SU-DHL-6 (cell line): Measurements from ENCODE around the gene ZNF85.
"Not testable (repeated sequence)": the region's sequence is repeated elsewhere in the genome, so short reads cannot be mapped to it uniquely, and the experiment has no call there.

Source experiments
- H2AFZ ChIP-seq: fragments of 200-600 bp; sonication (generic); 2 replicates; pipeline ENCODE4 v1.6.1; 2014; ENCODE audit warnings: low read depth, mild to moderate bottlenecking, moderate library complexity, mixed read lengths, antibody characterized with exemption, low read length; ENCODE audit not compliant: severe bottlenecking
- H3F3A ChIP-seq: fragments of 200-600 bp; shearing (Covaris generic); 2 replicates; pipeline ENCODE4 v1.6.0; 2016; ENCODE audit warnings: antibody characterized with exemption, mild to moderate bottlenecking; ENCODE audit not compliant: insufficient read depth
- H3K27ac ChIP-seq: fragments of 200-600 bp; sonication (generic); 2 replicates; pipeline ENCODE4 v1.5.1; 2016; ENCODE audit warnings: low read depth, mild to moderate bottlenecking, low read length, moderate library complexity, mixed read lengths
- H3K27me3 ChIP-seq: fragments of 200-600 bp; sonication (generic), shearing (Covaris generic); 2 replicates; pipeline ENCODE4 v1.6.0; 2014; ENCODE audit warnings: mild to moderate bottlenecking, low read length
- H3K36me3 ChIP-seq: fragments of 200-600 bp; sonication (generic); 2 replicates; pipeline ENCODE4 v1.6.1; 2014; ENCODE audit warnings: mild to moderate bottlenecking, low read length, mixed read lengths
- H3K4me2 ChIP-seq: fragments of 300-600, 200-600 bp; shearing (Covaris generic), sonication (generic); 2 replicates; pipeline ENCODE4 v1.6.0; 2014; ENCODE audit warnings: low read length, low read depth, mild to moderate bottlenecking; ENCODE audit not compliant: poor library complexity, severe bottlenecking
- H3K4me3 ChIP-seq: fragments of 200-600 bp; sonication (generic); 2 replicates; pipeline ENCODE4 v1.5.1; 2014; ENCODE audit warnings: antibody characterized with exemption, low read length, mild to moderate bottlenecking, mixed read lengths; ENCODE audit not compliant: insufficient read depth, poor library complexity, severe bottlenecking
- H3K79me2 ChIP-seq: fragments of 200-600 bp; sonication (generic); 2 replicates; pipeline ENCODE4 v1.6.1; 2014; ENCODE audit warnings: mild to moderate bottlenecking, low read length, moderate library complexity; ENCODE audit not compliant: insufficient read depth
- H3K9ac ChIP-seq: fragments of 200-600 bp; sonication (generic); 2 replicates; pipeline ENCODE4 v1.7.0; 2014; ENCODE audit warnings: mild to moderate bottlenecking, low read length
- H3K9me2 ChIP-seq: fragments of 200-600 bp; sonication (generic); replicated peaks from 2 replicates; pipeline ENCODE4 v1.6.1; 2014; ENCODE audit warnings: low read length; ENCODE audit not compliant: insufficient read depth
- H3K9me3 ChIP-seq: fragments of 200-600 bp; sonication (generic); 2 replicates; pipeline ENCODE4 v1.6.1; 2014; ENCODE audit warnings: low read length, mixed read lengths; ENCODE audit not compliant: insufficient read depth
- H4K20me1 ChIP-seq: fragments of 200-600 bp; sonication (generic); 2 replicates; pipeline ENCODE4 v1.6.1; 2014; ENCODE audit warnings: low read depth, mild to moderate bottlenecking, antibody characterized with exemption, low read length, moderate library complexity, mixed read lengths
- EZH2phosphoT487 ChIP-seq: fragments of 200-600 bp; sonication (generic), shearing (Covaris generic); conservative IDR thresholded peaks from 2 replicates; pipeline ENCODE4 v1.6.1; 2018; ENCODE audit warnings: mild to moderate bottlenecking, antibody characterized with exemption, low read length, moderate library complexity, mixed read lengths
- TF ChIP-seq, protein P1 (sequence below): fragments of 200-600 bp; sonication (generic); IDR thresholded peaks from one replicate; pipeline ENCODE4 v1.5.1; 2017; ENCODE audit warnings: antibody characterized with exemption, mild to moderate bottlenecking, low read length, moderate library complexity; ENCODE audit not compliant: insufficient read depth, poor library complexity, severe bottlenecking

Gene ZNF85

DNA sequence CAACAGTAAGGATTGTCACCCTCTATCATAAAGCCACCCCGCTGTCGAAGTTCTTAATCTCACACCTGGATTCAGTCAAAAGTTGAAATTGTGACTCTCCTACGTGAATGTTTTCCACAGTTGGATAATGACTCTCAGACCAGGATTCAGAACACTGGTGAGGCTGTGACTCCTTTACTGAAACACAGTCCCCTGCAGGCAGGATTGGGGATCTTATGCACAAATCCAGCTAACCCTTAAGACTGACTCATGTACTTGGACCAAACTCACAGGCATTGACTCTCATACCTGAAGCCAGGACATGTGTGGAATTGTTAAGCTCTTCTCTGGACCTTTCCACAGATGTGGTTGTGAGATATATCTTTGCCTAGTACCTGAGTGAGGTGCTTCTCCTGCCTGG lies 46.8 kb downstream of the ZNF85 start:
- H4K20me1 ChIP-seq = no peaks in the 10 kb centered on the region
- H3K9ac ChIP-seq = no peak overlapping the region
- no peak overlapping the region for H3K4me2 ChIP-seq
- no peaks in the 10 kb centered on the region for H3F3A ChIP-seq
- H3K36me3 ChIP-seq = no peaks in the 10 kb centered on the region
- TF ChIP-seq, protein P1, sequence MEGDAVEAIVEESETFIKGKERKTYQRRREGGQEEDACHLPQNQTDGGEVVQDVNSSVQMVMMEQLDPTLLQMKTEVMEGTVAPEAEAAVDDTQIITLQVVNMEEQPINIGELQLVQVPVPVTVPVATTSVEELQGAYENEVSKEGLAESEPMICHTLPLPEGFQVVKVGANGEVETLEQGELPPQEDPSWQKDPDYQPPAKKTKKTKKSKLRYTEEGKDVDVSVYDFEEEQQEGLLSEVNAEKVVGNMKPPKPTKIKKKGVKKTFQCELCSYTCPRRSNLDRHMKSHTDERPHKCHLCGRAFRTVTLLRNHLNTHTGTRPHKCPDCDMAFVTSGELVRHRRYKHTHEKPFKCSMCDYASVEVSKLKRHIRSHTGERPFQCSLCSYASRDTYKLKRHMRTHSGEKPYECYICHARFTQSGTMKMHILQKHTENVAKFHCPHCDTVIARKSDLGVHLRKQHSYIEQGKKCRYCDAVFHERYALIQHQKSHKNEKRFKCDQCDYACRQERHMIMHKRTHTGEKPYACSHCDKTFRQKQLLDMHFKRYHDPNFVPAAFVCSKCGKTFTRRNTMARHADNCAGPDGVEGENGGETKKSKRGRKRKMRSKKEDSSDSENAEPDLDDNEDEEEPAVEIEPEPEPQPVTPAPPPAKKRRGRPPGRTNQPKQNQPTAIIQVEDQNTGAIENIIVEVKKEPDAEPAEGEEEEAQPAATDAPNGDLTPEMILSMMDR = no peak
- no peak for TF ChIP-seq EZH2phosphoT487
- H3K27me3 ChIP-seq = no peaks in the 10 kb centered on the region
- H3K9me3 ChIP-seq = no peaks in the 10 kb centered on the region
- no peaks in the 10 kb centered on the region for H3K79me2 ChIP-seq
- no peak overlapping the region for H3K4me3 ChIP-seq
- H2AFZ ChIP-seq = no peak overlapping the region
- no peaks in the 10 kb centered on the region for H3K9me2 ChIP-seq
- no peak overlapping the region for H3K27ac ChIP-seq

DNA sequence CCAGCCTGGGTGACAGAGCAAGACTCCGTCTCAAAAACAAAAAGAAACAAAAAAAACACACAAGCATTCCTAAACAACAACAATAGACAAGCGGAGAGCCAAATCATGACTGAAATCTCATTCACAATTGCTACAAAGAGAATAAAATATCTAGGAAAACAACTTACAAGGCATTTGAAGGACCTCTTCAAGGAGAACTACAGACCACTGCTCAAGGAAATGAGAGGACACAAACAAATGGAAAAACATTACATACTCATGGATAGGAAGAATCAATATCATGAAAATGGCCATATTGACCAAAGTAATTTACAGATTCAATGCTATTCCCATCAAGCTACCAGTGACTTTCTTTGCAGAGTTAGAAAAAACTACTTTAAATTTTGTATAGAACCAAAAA lies 69.7 kb downstream of the ZNF85 start:
- H3K9me2 ChIP-seq, H2AFZ ChIP-seq, H3K79me2 ChIP-seq, H3K27me3 ChIP-seq, H3K27ac ChIP-seq, H3K4me3 ChIP-seq, H4K20me1 ChIP-seq, H3K36me3 ChIP-seq, H3K4me2 ChIP-seq, H3K9ac ChIP-seq, H3F3A ChIP-seq, H3K9me3 ChIP-seq: not testable (repeated sequence)

DNA sequence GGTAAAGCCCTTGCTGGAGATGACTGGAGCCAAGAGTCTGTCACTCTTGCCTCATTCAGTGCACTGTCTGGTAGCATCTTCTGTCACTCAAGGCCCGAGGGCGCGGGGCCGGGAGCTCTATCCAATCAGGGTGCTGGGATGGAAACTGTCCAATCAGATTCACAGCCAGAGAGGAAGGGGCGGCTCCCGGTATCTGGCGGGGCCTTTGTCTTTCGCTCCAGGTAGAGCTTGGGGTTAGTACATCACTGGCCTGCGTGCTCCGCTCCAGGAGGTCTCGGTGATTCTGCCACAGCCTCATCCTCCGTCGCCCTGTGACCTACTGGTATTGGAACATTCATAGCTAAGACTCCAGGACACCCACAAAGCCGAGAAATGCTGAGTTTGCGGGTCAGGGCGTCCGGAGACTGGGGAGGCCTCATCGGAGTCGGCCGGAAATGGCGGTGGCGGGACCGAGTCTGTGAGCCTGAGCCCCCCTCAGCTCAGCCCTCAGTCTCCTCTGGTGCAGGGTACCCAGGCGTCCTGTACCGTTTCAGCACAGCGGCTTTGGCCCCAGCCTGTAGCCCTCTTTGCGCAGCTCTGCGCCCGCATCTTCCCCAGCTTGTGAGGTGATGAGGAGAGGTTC lies 76.8 kb downstream of the ZNF85 start:
- peak overlapping the region; percentile 88 for H3K27ac ChIP-seq
- H3K9me2 ChIP-seq = no peaks in the 10 kb centered on the region
- peak overlapping the region; percentile 84 for H3K9ac ChIP-seq
- H3K36me3 ChIP-seq = no peaks in the 10 kb centered on the region
- H3K27me3 ChIP-seq = no peaks in the 10 kb centered on the region
- H4K20me1 ChIP-seq = no peaks in the 10 kb centered on the region
- no peak for TF ChIP-seq EZH2phosphoT487
- TF ChIP-seq, protein P1 = no peak
- H3K4me2 ChIP-seq = peak overlapping the region; percentile 92
- H3K4me3 ChIP-seq = peak overlapping the region; percentile 88
- H3K79me2 ChIP-seq = peaks cover 22% of the 10 kb centered on the region
- H2AFZ ChIP-seq = peak overlapping the region; percentile 76
- no peaks in the 10 kb centered on the region for H3K9me3 ChIP-seq
- H3F3A ChIP-seq = 0 out of 2 replicates have a peak, but pooled peaks cover 6% of the 10 kb centered on the region
